Keratinocyte (primary cell): Measurements from ENCODE around the gene FAM240A.

ENCODE experiments used
- CTCF ChIP-seq, 3 experiments: IDR thresholded peaks in 1 of 3; conservative IDR thresholded peaks in 1 of 3; optimal IDR thresholded peaks in 1 of 3; 2 replicates in 2 of 3; 3 replicates in 1 of 3; pipeline versions ENCODE3 to v1.5.1; 2011; ENCODE audit warnings: low read length in 3 of 3, mild to moderate bottlenecking in 3 of 3, moderate library complexity in 2 of 3, control low read depth in 1 of 3, inconsistent platforms in 1 of 3; ENCODE audit not compliant: insufficient read depth in 2 of 3; ENCODE audit errors: extremely low read depth in 1 of 3
- EZH2 ChIP-seq: IDR thresholded peaks from one replicate; pipeline ENCODE4 v1.6.1; 2012; ENCODE audit warnings: inconsistent platforms, mild to moderate bottlenecking, low read length, moderate library complexity

GRCh38 chr3:46639221-46639620 is 26.9 kb downstream of the FAM240A start:
- TF ChIP-seq CTCF (optimal IDR thresholded peaks at IDR 0.05 in 1 of 3, IDR thresholded peaks at IDR 0.05 in 1 of 3, conservative IDR thresholded peaks at IDR 0.05 in 1 of 3; ENCODE audit: extremely low read depth in 1 of 3, insufficient read depth in 2 of 3, low read length in 3 of 3) (no peak), EZH2 (no peak)
